Natural killer cell treated with Interleukin-12 subunit alpha and Interleukin-12 subunit beta and Interleukin-15 and Interleukin-18, amount 100 ng/mL, for 72 hours (primary cell): ENCODE results near the gene LTC4S. TPM values are rescaled to one million over a fixed set of nuclear protein-coding genes. Genes with fewer than 3 reads are reported as not detected.

ENCODE experiments used
- ATAC-seq, 2 donors: fragments of 150-1000 bp; cut with Tn5 transposase in 1 of 2; sonication (Bioruptor Pico), chemical (Tn5 transposase) in 1 of 2; 2 replicates each; pipeline ENCODE4 v1.10.0; 2021
- DNase-seq: peaks from one replicate; pipeline ENCODE4 v3.0.0; 2022; ENCODE audit warnings: low spot score
- H3K27ac Mint-ChIP-seq, 2 donors: 1 replicate in 1 of 2; 2 replicates in 1 of 2; pipeline ENCODE4 v1.8.0; 2022; ENCODE audit warnings: mixed read lengths in 2 of 2, mild to moderate bottlenecking in 1 of 2, moderate library complexity in 1 of 2
- H3K27me3 Mint-ChIP-seq, 2 donors: 1 replicate in 1 of 2; 2 replicates in 1 of 2; pipeline ENCODE4 v1.8.0; 2022; ENCODE audit warnings: mixed read lengths in 2 of 2
- H3K36me3 Mint-ChIP-seq: one replicate; pipeline ENCODE4 v1.8.0; 2022; ENCODE audit warnings: mixed read lengths
- H3K4me1 Mint-ChIP-seq, 2 donors: 1 replicate in 1 of 2; 2 replicates in 1 of 2; pipeline ENCODE4 v1.8.0; 2022; ENCODE audit warnings: low read depth in 2 of 2, mixed read lengths in 2 of 2, mild to moderate bottlenecking in 1 of 2
- H3K4me3 Mint-ChIP-seq: one replicate; pipeline ENCODE4 v1.8.0; 2022; ENCODE audit warnings: mixed read lengths
- H3K9me3 Mint-ChIP-seq: 2 replicates; pipeline ENCODE4 v1.8.0; 2022; ENCODE audit warnings: mixed read lengths
- total RNA-seq, 2 donors: library from RNA; stranded (reverse); gene quantifications; one replicate each; pipeline ENCODE4 v1.2.3, GENCODE V29; 2022

LTC4S gene
- total RNA-seq, 2 donors from 2014 or later, result 2.9 to 4.0 TPM

DNA sequence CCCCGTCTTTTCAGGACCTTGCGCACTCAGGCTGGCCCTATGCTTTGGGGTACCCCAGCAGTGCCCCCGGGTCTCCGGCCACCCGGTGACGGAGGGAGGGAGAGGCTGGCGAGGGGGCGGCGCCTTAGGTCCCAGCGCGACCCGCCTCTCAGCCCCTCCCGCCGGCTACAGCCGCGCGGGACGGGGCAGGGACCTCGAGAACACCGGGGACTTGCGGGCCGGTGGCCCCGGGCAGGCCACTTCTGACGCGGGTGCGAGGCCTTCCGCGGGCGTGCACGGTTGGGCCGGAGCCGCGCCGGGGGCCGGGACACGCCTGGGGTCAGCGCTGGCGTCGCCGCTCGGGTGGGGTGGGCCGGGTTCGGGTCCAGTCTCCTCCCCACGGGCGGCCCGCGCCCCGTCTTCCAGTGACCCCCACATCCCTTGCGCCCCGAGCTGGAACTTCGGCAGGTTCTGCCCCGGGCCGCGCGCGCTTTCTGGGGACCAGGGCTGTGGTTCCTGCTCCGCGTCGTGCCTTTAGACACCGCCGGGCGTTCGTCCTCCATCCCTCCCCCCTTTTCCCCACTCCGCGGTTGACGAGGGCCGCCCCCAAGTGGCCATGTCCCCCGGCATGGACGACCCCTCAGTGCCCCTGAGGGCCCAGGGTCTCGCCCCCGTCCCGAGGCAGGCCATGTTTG is 23.1 kb downstream of the LTC4S start:
- ATAC-seq, result no peak
- Mint-ChIP-seq H3K9me3 (no peaks in the 10 kb centered on the region), H3K27me3 (no peaks in the 10 kb centered on the region), H3K36me3 (peaks cover 2% of the 10 kb centered on the region), H3K4me3 (peak overlapping the region; percentile 75), H3K4me1 (peaks cover 27 to 28% of the 10 kb centered on the region in 2 donors), H3K27ac (peak overlapping the region; percentile 87 to 96)
- DNase-seq, result no peak

GRCh38 chr5:179817470-179817840 is 23.7 kb downstream of the LTC4S start:
- peaks cover 7% of the 10 kb centered on the region for H3K36me3 Mint-ChIP-seq
- H3K4me3 Mint-ChIP-seq, result peak overlapping the region; percentile 75
- no peaks in the 10 kb centered on the region for H3K9me3 Mint-ChIP-seq
- no peak for ATAC-seq
- H3K27ac Mint-ChIP-seq, result peak overlapping the region; percentile 87 to 96
- peaks cover 32 to 33% of the 10 kb centered on the region in 2 donors for H3K4me1 Mint-ChIP-seq
- no peaks in the 10 kb centered on the region for H3K27me3 Mint-ChIP-seq
- no peak for DNase-seq

DNA sequence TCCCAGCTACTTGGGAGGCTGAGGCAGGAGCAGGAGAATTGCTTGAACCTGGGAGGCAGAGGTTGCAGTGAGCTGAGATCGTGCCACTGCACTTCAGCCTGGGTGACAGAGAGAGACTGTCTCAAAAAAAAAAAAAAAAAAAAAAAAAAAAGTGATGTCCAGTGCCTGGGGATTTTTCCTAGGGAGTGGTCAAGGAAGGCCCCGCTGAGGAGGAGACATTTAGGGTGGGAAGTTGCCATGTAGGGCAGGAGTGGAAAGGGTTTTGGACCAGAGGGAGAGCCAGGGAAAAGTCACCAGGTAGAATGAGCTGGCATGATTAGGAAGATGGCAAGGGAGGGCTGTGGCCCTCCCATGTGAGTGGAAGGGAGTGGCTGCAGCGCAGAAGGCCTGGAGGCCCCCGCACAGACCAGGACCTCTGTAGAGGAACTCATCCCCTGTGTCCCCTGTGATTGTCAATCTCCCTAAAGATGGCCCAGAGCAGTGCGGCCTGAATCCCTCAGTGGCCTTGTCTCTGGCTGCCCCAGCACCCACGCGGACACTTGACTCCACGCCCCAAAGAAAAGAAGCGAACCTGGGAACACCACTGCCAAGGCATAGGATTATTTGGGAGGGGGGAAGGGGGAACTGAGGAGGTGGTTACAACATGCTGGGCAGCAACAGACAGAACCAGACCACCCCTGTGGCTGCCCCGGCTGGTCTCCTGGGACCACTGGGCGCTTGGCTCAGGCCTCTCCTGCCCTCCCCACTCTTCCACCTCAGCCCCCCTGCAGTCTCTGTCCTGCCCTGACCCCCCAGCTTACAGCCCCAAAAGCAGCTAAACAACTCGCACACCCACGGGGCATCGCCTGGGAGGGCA is 24.3 kb downstream of the LTC4S start:
- Mint-ChIP-seq H3K4me3 (peak overlapping the region; percentile 75), H3K27ac (peak overlapping the region; percentile 87 to 96), H3K4me1 (peaks cover 39 to 40% of the 10 kb centered on the region in 2 donors)

DNA sequence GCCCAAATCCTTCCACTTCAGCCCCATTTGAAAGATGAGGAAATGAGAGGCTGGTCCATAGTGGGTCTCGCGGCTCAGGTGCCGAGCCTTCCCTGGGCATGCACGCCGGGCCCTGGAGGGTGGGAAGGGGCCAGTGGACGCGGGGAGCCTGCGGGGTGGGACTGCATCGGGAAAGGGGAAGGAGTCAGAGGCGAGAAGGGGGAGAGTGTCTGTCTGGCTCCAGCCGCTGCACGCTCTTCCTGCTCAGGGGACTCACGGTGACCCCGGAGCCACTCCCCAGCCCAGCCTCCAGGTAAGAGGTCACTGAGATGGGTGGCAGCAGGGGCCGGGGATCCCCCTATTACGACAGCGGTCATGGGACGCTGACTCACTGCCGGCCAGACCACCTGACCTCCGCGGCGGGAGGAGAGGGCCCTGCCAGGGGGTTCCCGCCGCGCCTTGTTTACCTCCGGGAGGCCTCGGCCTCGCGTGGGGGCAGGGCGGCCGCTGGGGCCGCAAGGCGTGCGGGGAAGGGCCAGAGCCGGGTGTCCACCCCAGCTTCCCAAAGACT is 25.0 kb downstream of the LTC4S start:
- peaks cover 7% of the 10 kb centered on the region for H3K36me3 Mint-ChIP-seq
- ATAC-seq (peak; percentile 78 to 84), DNase-seq (peak; percentile 99)
- H3K4me3 Mint-ChIP-seq, result peak overlapping the region; percentile 75
- no peaks in the 10 kb centered on the region for H3K9me3 Mint-ChIP-seq
- H3K4me1 Mint-ChIP-seq, result peaks cover 39 to 44% of the 10 kb centered on the region in 2 donors
- no peaks in the 10 kb centered on the region for H3K27me3 Mint-ChIP-seq
- peak overlapping the region; percentile 87 to 96 for H3K27ac Mint-ChIP-seq

More for the DNA sequence above, 24.3 kb downstream of the LTC4S start:
- DNase-seq (no peak), ATAC-seq (no peak)
- Mint-ChIP-seq H3K27me3 (no peaks in the 10 kb centered on the region), H3K36me3 (peaks cover 7% of the 10 kb centered on the region), H3K9me3 (no peaks in the 10 kb centered on the region)

DNA sequence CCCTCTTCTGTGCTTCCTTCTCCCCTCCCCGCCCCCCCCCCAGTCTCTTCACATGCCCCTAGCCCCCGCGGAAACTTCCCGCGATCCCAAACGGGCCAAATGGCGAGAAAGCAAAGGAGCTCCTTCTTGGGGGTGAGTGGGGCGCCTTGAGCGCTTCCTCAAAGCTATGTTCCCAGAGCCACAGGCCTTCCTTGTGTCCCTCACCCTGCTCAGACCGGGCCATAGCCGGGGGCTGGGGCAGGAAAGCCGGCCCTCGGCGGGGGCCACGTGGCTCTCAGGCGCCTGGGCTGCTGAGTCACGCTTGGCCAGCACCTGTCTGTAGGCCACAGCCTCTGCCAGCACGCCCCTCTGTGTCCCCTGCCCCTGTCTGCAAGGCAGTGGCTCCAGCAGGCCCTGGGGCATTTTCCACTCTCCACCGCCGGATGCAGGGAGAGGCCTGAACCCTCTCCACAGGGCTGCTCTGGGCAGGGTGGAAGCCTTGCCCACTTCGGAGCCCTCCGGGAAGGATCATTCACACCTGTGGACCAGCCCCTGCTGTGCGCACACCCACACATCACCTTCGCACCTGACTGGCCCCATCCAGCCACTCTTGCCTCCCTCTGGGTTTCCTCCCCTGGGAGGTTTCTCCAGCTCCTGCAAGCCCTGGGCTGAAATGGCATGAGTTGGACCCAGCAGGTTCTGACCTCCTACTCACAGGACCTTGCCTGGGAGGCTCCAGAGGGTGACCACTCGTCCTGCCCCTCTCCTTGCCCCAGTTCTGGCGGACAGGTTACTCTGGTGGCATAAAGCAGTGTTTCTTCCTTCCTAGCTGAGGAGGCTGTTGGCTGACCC is 25.7 kb downstream of the LTC4S start:
- Mint-ChIP-seq H3K27me3 (no peaks in the 10 kb centered on the region), H3K4me1 (peaks cover 41 to 48% of the 10 kb centered on the region in 2 donors)

DNA sequence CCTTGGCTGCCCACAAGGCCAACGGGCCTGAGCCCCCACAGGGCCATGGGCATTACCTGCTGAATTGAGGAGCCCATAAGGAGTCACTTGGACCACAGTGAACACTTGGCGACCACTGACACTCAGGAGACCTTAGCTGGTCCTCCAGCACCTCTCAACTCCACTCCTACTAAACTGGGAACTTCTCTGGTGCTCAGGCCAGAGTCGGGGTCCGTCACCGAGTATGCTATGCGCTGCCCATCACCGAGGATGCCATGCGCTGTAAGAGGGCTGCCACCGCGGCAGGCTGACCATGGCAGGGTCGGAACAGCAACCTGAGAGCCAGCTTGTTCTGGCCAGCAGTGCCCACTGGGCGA is 26.3 kb downstream of the LTC4S start:
- no peak for ATAC-seq
- DNase-seq, result no peak
- Mint-ChIP-seq H3K4me1 (peaks cover 45 to 51% of the 10 kb centered on the region in 2 donors), H3K36me3 (peaks cover 13% of the 10 kb centered on the region), H3K4me3 (peak overlapping the region; percentile 74), H3K9me3 (no peaks in the 10 kb centered on the region), H3K27ac (peak overlapping the region; percentile 87 to 96), H3K27me3 (no peaks in the 10 kb centered on the region)

More for the DNA sequence above, 25.7 kb downstream of the LTC4S start:
- ATAC-seq (peak; percentile 48 to 58), DNase-seq (peak; percentile 85)
- Mint-ChIP-seq H3K4me3 (peak overlapping the region; percentile 74), H3K27ac (peak overlapping the region; percentile 87 to 96), H3K9me3 (no peaks in the 10 kb centered on the region), H3K36me3 (peaks cover 10% of the 10 kb centered on the region)

- Mint-ChIP-seq H3K4me3 (peak within 1 kb of the TSS; percentile 81), H3K36me3 (peaks cover 13% of the 10 kb centered on the region), H3K27ac (peak within 1 kb of the TSS; percentile 90 to 96), H3K27me3 (no peaks in the 10 kb centered on the region), H3K4me1 (peaks cover 45 to 49% of the 10 kb centered on the region in 2 donors), H3K9me3 (no peaks in the 10 kb centered on the region)
- DNase-seq (peak; percentile 89), ATAC-seq (peak; percentile 68 to 75)
Measured at GRCh38 chr5:179820483-179821297, 26.9 kb downstream of the LTC4S start, which contains the start of gene SQSTM1. TSS of gene SQSTM1 (plus strand) at chr5:179820905. CDS start at chr5:179820937, 32 bp downstream.

GRCh38 chr5:179821298-179822058 is 27.7 kb downstream of the LTC4S start:
- ATAC-seq (peak; percentile 81 to 82), DNase-seq (peak; percentile 93)
- Mint-ChIP-seq H3K36me3 (peaks cover 13% of the 10 kb centered on the region), H3K4me3 (peak overlapping the region; percentile 81), H3K4me1 (peaks cover 45 to 48% of the 10 kb centered on the region in 2 donors), H3K9me3 (no peaks in the 10 kb centered on the region), H3K27ac (peak overlapping the region; percentile 90 to 93), H3K27me3 (no peaks in the 10 kb centered on the region)

GRCh38 chr5:179822059-179822432 is 28.3 kb downstream of the LTC4S start:
- Mint-ChIP-seq H3K27ac (peak overlapping the region; percentile 90 to 93), H3K9me3 (no peaks in the 10 kb centered on the region), H3K36me3 (peaks cover 13% of the 10 kb centered on the region), H3K4me3 (peak overlapping the region; percentile 81), H3K4me1 (peaks cover 45 to 52% of the 10 kb centered on the region in 2 donors), H3K27me3 (no peaks in the 10 kb centered on the region)
- ATAC-seq (no peak), DNase-seq (no peak)

DNA sequence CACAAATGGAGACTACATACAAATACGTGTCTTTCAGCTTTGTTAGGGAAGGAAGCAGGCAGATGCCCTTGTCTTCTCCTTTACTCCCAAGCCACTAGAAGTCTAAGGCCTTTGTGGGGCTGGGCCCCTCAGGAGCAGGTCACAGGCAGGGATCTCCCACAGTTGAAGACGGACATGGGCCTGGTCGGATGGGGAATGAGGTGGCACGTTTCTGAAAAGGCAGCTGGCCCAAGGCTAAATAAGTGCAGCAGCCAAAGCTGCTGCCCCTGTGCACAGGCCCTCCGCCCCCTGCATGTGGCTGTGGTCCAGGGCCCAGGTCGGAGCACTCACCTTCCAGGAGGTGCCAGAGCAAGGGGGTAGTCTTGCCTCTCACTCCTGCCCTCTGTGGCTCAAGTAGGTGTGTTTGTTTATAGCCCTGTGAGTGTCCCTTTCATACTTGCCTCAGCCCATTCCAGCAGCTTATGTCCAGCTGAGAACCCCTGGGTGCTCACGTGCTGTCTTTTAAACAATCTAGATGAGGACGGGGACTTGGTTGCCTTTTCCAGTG is 28.7 kb downstream of the LTC4S start:
- Mint-ChIP-seq H3K9me3 (no peaks in the 10 kb centered on the region), H3K36me3 (peaks cover 13% of the 10 kb centered on the region), H3K4me3 (peak overlapping the region; percentile 81), H3K27ac (peak overlapping the region; percentile 90 to 93), H3K4me1 (peaks cover 42 to 52% of the 10 kb centered on the region in 2 donors), H3K27me3 (no peaks in the 10 kb centered on the region)
- no peak for DNase-seq
- ATAC-seq, result no peak

GRCh38 chr5:179823937-179824744 is 30.4 kb downstream of the LTC4S start:
- Mint-ChIP-seq H3K27me3 (no peaks in the 10 kb centered on the region), H3K9me3 (no peaks in the 10 kb centered on the region), H3K36me3 (peaks cover 22% of the 10 kb centered on the region), H3K27ac (no peak overlapping the region), H3K4me3 (peak overlapping the region; percentile 3), H3K4me1 (peaks cover 38 to 54% of the 10 kb centered on the region in 2 donors)
- DNase-seq, result no peak
- ATAC-seq, result no peak
